Astrocyte (in vitro differentiated cells and primary cell): ENCODE data around the gene COL26A1.

Experiments
- CTCF ChIP-seq: IDR thresholded peaks from 2 replicates; pipeline ENCODE4 v1.5.1; 2011; ENCODE audit warnings: low read depth, mild to moderate bottlenecking, inconsistent platforms, low read length, moderate library complexity; ENCODE audit not compliant: insufficient read depth
- EZH2 ChIP-seq: IDR thresholded peaks from 2 replicates; pipeline ENCODE4 v1.6.1; 2012; ENCODE audit warnings: mild to moderate bottlenecking, low read length, inconsistent platforms; ENCODE audit not compliant: insufficient read depth

DNA sequence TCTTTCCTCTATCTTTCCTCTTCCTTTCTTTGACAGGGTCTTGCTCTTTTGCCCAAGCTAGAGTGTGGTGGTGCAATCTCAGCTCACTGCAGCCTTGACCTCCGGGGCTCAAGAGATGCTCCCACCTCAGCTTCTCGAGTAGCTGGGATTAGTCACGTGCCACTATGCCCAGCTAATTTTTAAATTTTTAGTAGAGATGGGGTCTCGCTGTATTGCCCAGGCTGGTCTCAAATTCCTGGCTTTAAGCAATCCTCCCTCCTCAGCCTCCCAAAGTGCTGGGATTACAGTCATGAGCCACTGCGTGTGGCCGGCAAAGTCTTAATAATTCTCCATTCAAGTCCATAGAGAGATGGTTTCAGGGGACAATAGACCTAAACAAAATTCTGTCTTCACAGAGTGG, 40.2 kb downstream of the COL26A1 start:
- TF ChIP-seq CTCF (no peak), EZH2 (no peak)
